Breast epithelium (tissue), 4 donors: Measurements from ENCODE around the gene RRP36. TPM values are rescaled to one million over a fixed set of nuclear protein-coding genes. Genes with fewer than 3 reads are reported as not detected.

Source experiments
- DNase-seq, 2 donors: peaks; one replicate each; pipeline ENCODE4 v3.0.0-alpha.2; 2019; ENCODE audit warnings: low spot score in 2 of 2
- H3K27ac ChIP-seq, 2 donors: fragments of 200-600 bp; sonication (generic) in 1 of 2; one replicate each; pipeline ENCODE4 v1.5.1; 2016 to 2019; ENCODE audit warnings: mild to moderate bottlenecking in 1 of 2
- H3K27me3 ChIP-seq, 2 donors: fragments of 200-600 bp; sonication (generic) in 1 of 2; one replicate each; pipeline versions ENCODE4 v1.5.1 to v1.6.0; 2017 to 2019; ENCODE audit warnings: control low read depth in 1 of 2, mild to moderate bottlenecking in 1 of 2
- H3K36me3 ChIP-seq: fragments of 200-600 bp; one replicate; pipeline ENCODE4 v1.5.1; 2019
- H3K4me1 ChIP-seq, 2 donors: fragments of 200-600 bp; sonication (generic); one replicate each; pipeline ENCODE4 v1.5.1; 2016 to 2019; ENCODE audit warnings: control low read depth in 1 of 2
- H3K4me3 ChIP-seq, 3 donors: fragments of 200-600 bp; sonication (generic); 1 replicate in 2 of 3; 2 replicates in 1 of 3; pipeline ENCODE4 v1.5.1; 2016 to 2019; ENCODE audit warnings: mild to moderate bottlenecking in 3 of 3, moderate library complexity in 2 of 3
- H3K9me3 ChIP-seq, 2 donors: fragments of 200-600 bp; sonication (generic) in 1 of 2; one replicate each; pipeline ENCODE4 v1.5.1; 2016 to 2019; ENCODE audit warnings: control low read depth in 1 of 2
- POLR2A ChIP-seq: fragments of 450-650 bp; IDR thresholded peaks from one replicate; pipeline ENCODE4 v1.6.1; 2016; ENCODE audit warnings: antibody characterized with exemption, mild to moderate bottlenecking, moderate library complexity
- POLR2AphosphoS5 ChIP-seq, 3 donors: sonication (generic); formaldehyde crosslinking; IDR thresholded peaks; one replicate each; pipeline ENCODE4 v1.6.1; 2017; ENCODE audit warnings: antibody characterized with exemption in 3 of 3
- intact Hi-C: fragments of 100-400 bp; cut with DNase I; formaldehyde crosslinking; loops from one replicate; pipeline ENCODE4 v1.15.1; 2023; ENCODE audit warnings: low total_unique reads
- total RNA-seq, 3 donors: library from RNA; depleted of rRNA; stranded (reverse); fragments of >200 nt; gene quantifications; one replicate each; pipeline ENCODE4 v1.1.0, GENCODE V29; 2016
- TF ChIP-seq, protein P1 (sequence below), 3 donors: fragments of 450-650 bp; IDR thresholded peaks; one replicate each; pipeline ENCODE4 v1.5.1; 2016 to 2017; ENCODE audit warnings: antibody characterized with exemption in 3 of 3, mild to moderate bottlenecking in 3 of 3, moderate library complexity in 3 of 3

Gene RRP36
- total RNA-seq, 3 donors from 2014 or later = 48.8 to 69.2 (median 56.3) TPM

- no peaks in the 10 kb centered on the region for H3K4me1 ChIP-seq
- intact Hi-C loops = no loop called here
- TF ChIP-seq POLR2A = no peak
- TF ChIP-seq, protein P1, sequence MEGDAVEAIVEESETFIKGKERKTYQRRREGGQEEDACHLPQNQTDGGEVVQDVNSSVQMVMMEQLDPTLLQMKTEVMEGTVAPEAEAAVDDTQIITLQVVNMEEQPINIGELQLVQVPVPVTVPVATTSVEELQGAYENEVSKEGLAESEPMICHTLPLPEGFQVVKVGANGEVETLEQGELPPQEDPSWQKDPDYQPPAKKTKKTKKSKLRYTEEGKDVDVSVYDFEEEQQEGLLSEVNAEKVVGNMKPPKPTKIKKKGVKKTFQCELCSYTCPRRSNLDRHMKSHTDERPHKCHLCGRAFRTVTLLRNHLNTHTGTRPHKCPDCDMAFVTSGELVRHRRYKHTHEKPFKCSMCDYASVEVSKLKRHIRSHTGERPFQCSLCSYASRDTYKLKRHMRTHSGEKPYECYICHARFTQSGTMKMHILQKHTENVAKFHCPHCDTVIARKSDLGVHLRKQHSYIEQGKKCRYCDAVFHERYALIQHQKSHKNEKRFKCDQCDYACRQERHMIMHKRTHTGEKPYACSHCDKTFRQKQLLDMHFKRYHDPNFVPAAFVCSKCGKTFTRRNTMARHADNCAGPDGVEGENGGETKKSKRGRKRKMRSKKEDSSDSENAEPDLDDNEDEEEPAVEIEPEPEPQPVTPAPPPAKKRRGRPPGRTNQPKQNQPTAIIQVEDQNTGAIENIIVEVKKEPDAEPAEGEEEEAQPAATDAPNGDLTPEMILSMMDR (IDR thresholded peaks at IDR 0.05) = no peak
- TF ChIP-seq POLR2AphosphoS5 (IDR thresholded peaks at IDR 0.05) = no peak
- H3K27me3 ChIP-seq = no peaks in the 10 kb centered on the region
- H3K27ac ChIP-seq = no peak overlapping the region
- H3K9me3 ChIP-seq = no peaks in the 10 kb centered on the region
- no peak for DNase-seq
- H3K4me3 ChIP-seq = no peak overlapping the region
- H3K36me3 ChIP-seq = no peaks in the 10 kb centered on the region
These were observed 14.3 kb upstream of the RRP36 start for GRCh38 chr6:43007126-43007525.

DNA sequence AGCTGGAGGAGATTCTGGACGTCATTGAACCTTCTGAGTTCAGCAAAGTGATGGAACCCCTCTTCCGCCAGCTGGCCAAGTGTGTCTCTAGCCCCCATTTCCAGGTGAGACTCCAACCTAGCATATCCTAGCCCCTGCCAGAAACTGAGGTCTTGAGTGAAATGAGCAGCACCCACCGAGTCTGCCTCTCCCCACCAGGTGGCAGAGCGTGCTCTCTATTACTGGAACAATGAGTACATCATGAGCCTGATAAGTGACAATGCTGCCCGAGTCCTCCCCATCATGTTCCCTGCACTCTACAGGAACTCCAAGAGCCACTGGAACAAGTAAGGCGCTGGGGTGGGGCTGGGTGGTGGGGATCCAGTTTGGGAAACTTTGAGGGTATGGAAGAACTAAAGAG, 12.3 kb upstream of the RRP36 start:
- intact Hi-C loops = no loop called here
- DNase-seq = no peak
- Histone ChIP-seq H3K4me1 (peaks cover 3 to 11% of the 10 kb centered on the region in 2 donors), H3K36me3 (no peaks in the 10 kb centered on the region), H3K4me3 (no peak overlapping the region), H3K27me3 (no peaks in the 10 kb centered on the region), H3K27ac (no peak overlapping the region), H3K9me3 (no peaks in the 10 kb centered on the region)
- no peak for TF ChIP-seq POLR2AphosphoS5 (IDR thresholded peaks at IDR 0.05)
- TF ChIP-seq, protein P1 (IDR thresholded peaks at IDR 0.05) = peak in 2 of 3 donors; percentile 25 to 28

GRCh38 chr6:43011207-43011606, 10.2 kb upstream of the RRP36 start:
- Histone ChIP-seq H3K36me3 (no peaks in the 10 kb centered on the region), H3K27ac (no peak overlapping the region), H3K4me1 (peaks cover 7 to 24% of the 10 kb centered on the region in 2 donors), H3K9me3 (no peaks in the 10 kb centered on the region), H3K27me3 (no peaks in the 10 kb centered on the region), H3K4me3 (no peak overlapping the region)
- TF ChIP-seq, protein P1 (IDR thresholded peaks at IDR 0.05) = no peak
- TF ChIP-seq POLR2AphosphoS5 (IDR thresholded peaks at IDR 0.05) (no peak), POLR2A (no peak)
- no peak for DNase-seq
- intact Hi-C loops = no loop called here

- H3K9me3 ChIP-seq = no peaks in the 10 kb centered on the region
- H3K4me1 ChIP-seq = peaks cover 7 to 36% of the 10 kb centered on the region in 2 donors
- TF ChIP-seq POLR2AphosphoS5 (IDR thresholded peaks at IDR 0.05) (no peak), POLR2A (no peak)
- TF ChIP-seq, protein P1 (IDR thresholded peaks at IDR 0.05) = no peak
- H3K27me3 ChIP-seq = no peaks in the 10 kb centered on the region
- intact Hi-C loops = no loop called here
- peak overlapping the region in 1 of 3 donors; percentile 77 for H3K4me3 ChIP-seq
- peak overlapping the region; percentile 14 to 88 for H3K27ac ChIP-seq
- DNase-seq = no peak
- no peaks in the 10 kb centered on the region for H3K36me3 ChIP-seq
These were observed 9.1 kb upstream of the RRP36 start for GRCh38 chr6:43012364-43012763.

DNA sequence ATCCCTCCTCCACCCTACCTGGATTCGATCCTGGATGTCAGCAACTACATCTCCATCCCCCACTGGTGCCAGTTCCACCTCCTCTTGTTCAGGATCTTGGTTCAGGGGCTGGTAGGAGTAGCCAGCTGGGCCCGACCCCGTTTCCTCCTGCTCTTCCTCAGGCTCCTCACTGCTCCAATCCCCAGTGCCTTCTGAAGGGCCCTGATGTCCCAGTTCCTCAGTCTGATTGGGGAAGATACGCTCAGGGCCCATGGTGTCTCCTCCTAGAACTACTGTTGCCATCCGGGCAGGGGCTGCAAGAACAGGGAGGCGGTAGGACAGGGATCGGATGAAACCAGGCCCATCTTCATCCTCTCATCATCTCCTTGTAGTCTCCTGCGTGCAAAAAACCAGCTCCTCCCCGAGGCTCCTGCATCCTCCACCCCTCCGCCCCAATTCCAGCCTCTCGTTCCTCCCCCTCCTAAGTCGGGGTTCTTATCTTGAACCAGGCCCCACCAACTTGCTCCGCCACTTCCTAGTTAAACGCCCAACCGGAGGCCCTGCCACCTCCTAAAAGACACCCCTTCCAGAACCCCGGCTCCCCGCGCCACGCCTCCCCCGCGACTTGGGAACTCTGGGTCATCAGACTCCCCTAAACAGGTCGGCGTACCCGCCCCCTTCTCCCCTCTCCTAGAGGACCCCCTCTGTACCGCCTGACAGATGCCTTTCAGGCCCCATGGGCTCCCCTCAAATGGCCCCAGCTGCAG, 8.2 kb upstream of the RRP36 start:
- DNase-seq = no peak
- Histone ChIP-seq H3K27ac (peak overlapping the region; percentile 86 to 88), H3K4me3 (peak overlapping the region; percentile 73 to 81 (median 77)), H3K27me3 (no peaks in the 10 kb centered on the region), H3K4me1 (peaks cover 7 to 36% of the 10 kb centered on the region in 2 donors), H3K9me3 (no peaks in the 10 kb centered on the region), H3K36me3 (peaks cover 2% of the 10 kb centered on the region)
- TF ChIP-seq, protein P1 (IDR thresholded peaks at IDR 0.05) = no peak
- TF ChIP-seq POLR2A (no peak), POLR2AphosphoS5 (IDR thresholded peaks at IDR 0.05) (no peak)
- intact Hi-C loops = no loop called here
